ENCODE measurements around the gene NDUFB2. TPM values are rescaled to one million over a fixed set of nuclear protein-coding genes. Genes with fewer than 3 reads are reported as not detected.

Gene NDUFB2
- total and polyA plus RNA-seq, 2 of the 13 experiments (the other 11 are each of a cell fraction or from before 2014, with no cell fraction given) = 206 to 221 TPM

GRCh38 chr7:140744005-140744404, 47.5 kb downstream of the NDUFB2 start:
- peak; percentile 58 for DNase-seq (ENCODE audit: low spot score)
- ATAC-seq = peak; percentile 98
- no peaks in the 10 kb centered on the region for H4K20me1 ChIP-seq (ENCODE audit: insufficient read depth, low read length)
- peak overlapping the region; percentile 8; the same call in 1 of the 2 replicates for H3K4me2 ChIP-seq (ENCODE audit: low read depth, low read length)
- H3K4me3 ChIP-seq (replicated peaks in 1 of 3; ENCODE audit: insufficient read depth in 1 of 3, low read depth in 2 of 3, low read length in 3 of 3) = no peak overlapping the region
- peaks cover 13% of the 10 kb centered on the region for H3K4me1 ChIP-seq (ENCODE audit: insufficient read depth, low read length)
- BruUV-seq (replicated peaks) = no TSS peak
- H3K9ac ChIP-seq (ENCODE audit: insufficient read depth, low read depth, low read length) = no peak overlapping the region
- intact Hi-C loops (cut with micrococcal nuclease; ENCODE audit: unreplicated experiment) = no loop called here
- no peaks in the 10 kb centered on the region for H3K79me2 ChIP-seq (ENCODE audit: insufficient read depth, low read length)
- 38% methylated on average over 2 of the region's 2 CpGs for WGBS (ENCODE audit: low lambda C conversion rate)
- ChIA-PET CTCF (ENCODE audit: low intra/inter-chr PET ratio, low total read pairs) (no interaction called here), POLR2A (interaction anchor here (1.2 kb wide), 1 partner anchor 180 kb away, joined by 3 read pairs; the partner anchor contains the start of gene BRAF)
- H2AFZ ChIP-seq (ENCODE audit: low read length) = no peak overlapping the region
- H3K36me3 ChIP-seq (replicated peaks in 1 of 2; ENCODE audit: control insufficient read depth in 1 of 2, insufficient read depth in 2 of 2, low read length in 2 of 2) = peaks cover under 1 to 6% of the 10 kb centered on the region in 2 experiments; a peak in 3 of 5 replicates
- no peaks in the 10 kb centered on the region for H3K9me3 ChIP-seq (ENCODE audit: low read length)
- no peaks in the 10 kb centered on the region for H3K27me3 ChIP-seq (ENCODE audit: control insufficient read depth in 1 of 2, insufficient read depth in 2 of 2, low read length in 2 of 2)
- in situ Hi-C loops (cut with HindIII; ENCODE audit: extremely low pct_ligation_motif_present, low pct_unique_long_range_greater_than_20kb) = no loop called here
- peak overlapping the region; percentile 52 for H3K27ac ChIP-seq (ENCODE audit: extremely low read length, insufficient read depth, low read length)
- peak; percentile 87 for FAIRE-seq
- TF ChIP-seq TCF12 (IDR thresholded peaks at IDR 0.05) (no peak), TCF12 (CRISPR knock-in tag; IDR thresholded peaks at IDR 0.05) (no peak), ZNF343 (CRISPR knock-in tag; IDR thresholded peaks at IDR 0.05) (no peak), MXD4 (CRISPR knock-in tag; IDR thresholded peaks at IDR 0.05) (0 out of 2 replicates have a peak, but pooled peaks have one; percentile 33), ZNF644 (CRISPR knock-in tag; IDR thresholded peaks at IDR 0.05; ENCODE audit: low read depth) (0 out of 2 replicates have a peak, but pooled peaks have one; percentile 19), RORA (CRISPR knock-in tag; IDR thresholded peaks at IDR 0.05) (no peak), EEA1 (CRISPR knock-in tag; IDR thresholded peaks at IDR 0.05; ENCODE audit: borderline replicate concordance) (no peak), ZNF367 (CRISPR knock-in tag; IDR thresholded peaks at IDR 0.05; ENCODE audit: borderline replicate concordance) (no peak), ZNF256 (CRISPR knock-in tag; conservative IDR thresholded peaks at IDR 0.05) (0 out of 2 replicates have a peak, but pooled peaks have one; percentile 32), THAP11 (CRISPR knock-in tag; IDR thresholded peaks at IDR 0.05) (no peak), TCF7 (IDR thresholded peaks at IDR 0.05; ENCODE audit: low read depth) (0 out of 2 replicates have a peak, but pooled peaks have one; percentile 23), BORCS8-MEF2B (CRISPR knock-in tag; IDR thresholded peaks at IDR 0.05) (no peak), BRCA1 (CRISPR knock-in tag; IDR thresholded peaks at IDR 0.05) (no peak), ZNF746 (CRISPR knock-in tag; IDR thresholded peaks at IDR 0.05) (no peak), RARA (CRISPR knock-in tag; IDR thresholded peaks at IDR 0.05) (peak; percentile 47), HDAC2 (CRISPR knock-in tag; IDR thresholded peaks at IDR 0.05) (peak; percentile 76), MAFK (conservative IDR thresholded peaks at IDR 0.05 in 1 of 2, IDR thresholded peaks at IDR 0.05 in 1 of 2; ENCODE audit: low read length in 2 of 2) (no peak)
- TF ChIP-seq, protein P1, sequence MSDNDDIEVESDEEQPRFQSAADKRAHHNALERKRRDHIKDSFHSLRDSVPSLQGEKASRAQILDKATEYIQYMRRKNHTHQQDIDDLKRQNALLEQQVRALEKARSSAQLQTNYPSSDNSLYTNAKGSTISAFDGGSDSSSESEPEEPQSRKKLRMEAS (IDR thresholded peaks at IDR 0.05) = 0 out of 2 replicates have a peak, but pooled peaks have one; percentile 27
- TF ChIP-seq, protein P2, sequence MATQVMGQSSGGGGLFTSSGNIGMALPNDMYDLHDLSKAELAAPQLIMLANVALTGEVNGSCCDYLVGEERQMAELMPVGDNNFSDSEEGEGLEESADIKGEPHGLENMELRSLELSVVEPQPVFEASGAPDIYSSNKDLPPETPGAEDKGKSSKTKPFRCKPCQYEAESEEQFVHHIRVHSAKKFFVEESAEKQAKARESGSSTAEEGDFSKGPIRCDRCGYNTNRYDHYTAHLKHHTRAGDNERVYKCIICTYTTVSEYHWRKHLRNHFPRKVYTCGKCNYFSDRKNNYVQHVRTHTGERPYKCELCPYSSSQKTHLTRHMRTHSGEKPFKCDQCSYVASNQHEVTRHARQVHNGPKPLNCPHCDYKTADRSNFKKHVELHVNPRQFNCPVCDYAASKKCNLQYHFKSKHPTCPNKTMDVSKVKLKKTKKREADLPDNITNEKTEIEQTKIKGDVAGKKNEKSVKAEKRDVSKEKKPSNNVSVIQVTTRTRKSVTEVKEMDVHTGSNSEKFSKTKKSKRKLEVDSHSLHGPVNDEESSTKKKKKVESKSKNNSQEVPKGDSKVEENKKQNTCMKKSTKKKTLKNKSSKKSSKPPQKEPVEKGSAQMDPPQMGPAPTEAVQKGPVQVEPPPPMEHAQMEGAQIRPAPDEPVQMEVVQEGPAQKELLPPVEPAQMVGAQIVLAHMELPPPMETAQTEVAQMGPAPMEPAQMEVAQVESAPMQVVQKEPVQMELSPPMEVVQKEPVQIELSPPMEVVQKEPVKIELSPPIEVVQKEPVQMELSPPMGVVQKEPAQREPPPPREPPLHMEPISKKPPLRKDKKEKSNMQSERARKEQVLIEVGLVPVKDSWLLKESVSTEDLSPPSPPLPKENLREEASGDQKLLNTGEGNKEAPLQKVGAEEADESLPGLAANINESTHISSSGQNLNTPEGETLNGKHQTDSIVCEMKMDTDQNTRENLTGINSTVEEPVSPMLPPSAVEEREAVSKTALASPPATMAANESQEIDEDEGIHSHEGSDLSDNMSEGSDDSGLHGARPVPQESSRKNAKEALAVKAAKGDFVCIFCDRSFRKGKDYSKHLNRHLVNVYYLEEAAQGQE (IDR thresholded peaks at IDR 0.05; ENCODE audit: borderline replicate concordance in 1 of 2, low read depth in 1 of 2, low read length in 2 of 2) = no peak
